Suprapubic skin (tissue), 4 donors: ENCODE measurements around the gene ZNF197. TPM values are rescaled to one million over a fixed set of nuclear protein-coding genes. Genes with fewer than 3 reads are reported as not detected.
"Not testable (repeated sequence)": the region's sequence is repeated elsewhere in the genome, so short reads cannot be mapped to it uniquely, and the experiment has no call there.

Experiments used
- DNase-seq, 2 donors: peaks; one replicate each; pipeline ENCODE4 v3.0.0-alpha.2; 2019; ENCODE audit warnings: low spot score in 2 of 2
- H3K27ac ChIP-seq: fragments of 200-600 bp; sonication (generic); one replicate; pipeline ENCODE4 v1.5.1; 2019
- H3K27me3 ChIP-seq: fragments of 200-600 bp; sonication (generic); one replicate; pipeline ENCODE4 v1.5.1; 2019
- H3K36me3 ChIP-seq: fragments of 200-600 bp; sonication (generic); one replicate; pipeline ENCODE4 v1.5.1; 2019
- H3K4me1 ChIP-seq: fragments of 200-600 bp; sonication (generic); one replicate; pipeline ENCODE4 v1.5.1; 2019
- H3K4me3 ChIP-seq: fragments of 200-600 bp; sonication (generic); one replicate; pipeline ENCODE4 v1.5.1; 2019; ENCODE audit warnings: mild to moderate bottlenecking
- H3K9me3 ChIP-seq: fragments of 200-600 bp; sonication (generic); one replicate; pipeline ENCODE4 v1.5.1; 2019
- CTCF ChIP-seq, 2 donors: fragments of 200-600 bp in 1 of 2; fragments of 450-650 bp in 1 of 2; sonication (generic) in 1 of 2; IDR thresholded peaks; one replicate each; pipeline ENCODE4 v1.5.1; 2016 to 2019; ENCODE audit warnings: antibody characterized with exemption in 2 of 2, mild to moderate bottlenecking in 1 of 2, moderate library complexity in 1 of 2
- EP300 ChIP-seq: sonication (generic); formaldehyde crosslinking; IDR thresholded peaks from one replicate; pipeline ENCODE4 v1.6.1; 2017; ENCODE audit warnings: antibody characterized with exemption
- POLR2A ChIP-seq, 2 donors: fragments of 450-650 bp; IDR thresholded peaks; one replicate each; pipeline ENCODE4 v1.6.1; 2017; ENCODE audit warnings: antibody characterized with exemption in 2 of 2, mild to moderate bottlenecking in 2 of 2, moderate library complexity in 2 of 2
- POLR2AphosphoS5 ChIP-seq, 3 donors: sonication (generic); formaldehyde crosslinking; IDR thresholded peaks; one replicate each; pipeline ENCODE4 v1.6.1; 2017; ENCODE audit warnings: antibody characterized with exemption in 3 of 3
- WGBS: methylation state at CpG from one replicate; pipeline ENCODE4 v1.1.5; 2018; 5-methylcytosine and 5-hydroxymethylcytosine counted together
- total RNA-seq, 4 donors: library from RNA; depleted of rRNA; stranded (reverse); fragments of >200 nt; gene quantifications; one replicate each; pipeline ENCODE4 v1.1.0, GENCODE V29; 2016

The ZNF197 gene
- total RNA-seq, 4 donors from 2014 or later: 10.2 to 17.0 (median 14.9) TPM

- TF ChIP-seq CTCF (IDR thresholded peaks at IDR 0.05): no peak
- TF ChIP-seq EP300: no peak
- no peak for TF ChIP-seq POLR2AphosphoS5 (IDR thresholded peaks at IDR 0.05)
- TF ChIP-seq POLR2A (IDR thresholded peaks at IDR 0.05): no peak
- H3K9me3 ChIP-seq: peaks cover 15% of the 10 kb centered on the region
- no peaks in the 10 kb centered on the region for H3K27me3 ChIP-seq
- H3K36me3 ChIP-seq: peaks cover 12% of the 10 kb centered on the region
- H3K4me3 ChIP-seq: no peak overlapping the region
- H3K4me1 ChIP-seq: no peaks in the 10 kb centered on the region
- no peak for DNase-seq
- H3K27ac ChIP-seq: no peak overlapping the region
- WGBS: 95% methylated on average over 3 of the region's 3 CpGs
These were observed 40.3 kb downstream of the ZNF197 start for GRCh38 chr3:44665173-44665572.

GRCh38 chr3:44666346-44666745, 41.5 kb downstream of the ZNF197 start:
- Histone ChIP-seq H3K27ac (no peak overlapping the region), H3K4me3 (no peak overlapping the region), H3K36me3 (peaks cover under 1% of the 10 kb centered on the region), H3K27me3 (no peaks in the 10 kb centered on the region), H3K9me3 (peaks cover 15% of the 10 kb centered on the region), H3K4me1 (no peaks in the 10 kb centered on the region)
- DNase-seq: no peak
- WGBS: 88% methylated on average over 4 of the region's 4 CpGs
- TF ChIP-seq POLR2AphosphoS5 (IDR thresholded peaks at IDR 0.05): no peak
- TF ChIP-seq CTCF (IDR thresholded peaks at IDR 0.05): no peak
- no peak for TF ChIP-seq EP300
- no peak for TF ChIP-seq POLR2A (IDR thresholded peaks at IDR 0.05)

- H3K4me1 ChIP-seq: no peaks in the 10 kb centered on the region
- H3K36me3 ChIP-seq: no peaks in the 10 kb centered on the region
- WGBS: 87% methylated on average over 6 of the region's 6 CpGs
- DNase-seq: no peak
- H3K4me3 ChIP-seq: no peak overlapping the region
- H3K27me3 ChIP-seq: no peaks in the 10 kb centered on the region
- H3K9me3 ChIP-seq: peaks cover 10% of the 10 kb centered on the region
- TF ChIP-seq POLR2A (IDR thresholded peaks at IDR 0.05) (no peak), CTCF (IDR thresholded peaks at IDR 0.05) (no peak), EP300 (no peak), POLR2AphosphoS5 (IDR thresholded peaks at IDR 0.05) (no peak)
- no peak overlapping the region for H3K27ac ChIP-seq
These were observed 44.9 kb downstream of the ZNF197 start for GRCh38 chr3:44669760-44670159.

GRCh38 chr3:44673466-44673865, 48.6 kb downstream of the ZNF197 start:
- not testable (repeated sequence) for H3K4me1 ChIP-seq
- 91% methylated on average over 8 of the region's 8 CpGs for WGBS

GRCh38 chr3:44674211-44674610, 49.4 kb downstream of the ZNF197 start:
- Histone ChIP-seq H3K9me3 (no peaks in the 10 kb centered on the region), H3K4me1 (no peaks in the 10 kb centered on the region), H3K27ac (no peak overlapping the region), H3K4me3 (no peak overlapping the region), H3K36me3 (no peaks in the 10 kb centered on the region), H3K27me3 (no peaks in the 10 kb centered on the region)
- no peak for TF ChIP-seq CTCF (IDR thresholded peaks at IDR 0.05)
- TF ChIP-seq POLR2A (IDR thresholded peaks at IDR 0.05): no peak
- TF ChIP-seq POLR2AphosphoS5 (IDR thresholded peaks at IDR 0.05): no peak
- TF ChIP-seq EP300: no peak
- no peak for DNase-seq
- 64% methylated on average over 2 of the region's 2 CpGs for WGBS

More at GRCh38 chr3:44673466-44673865, 48.6 kb downstream of the ZNF197 start:
- not testable (repeated sequence) for H3K4me3 ChIP-seq, H3K9me3 ChIP-seq, H3K27ac ChIP-seq, H3K27me3 ChIP-seq, H3K36me3 ChIP-seq, DNase-seq

GRCh38 chr3:44678480-44679116, 53.8 kb downstream of the ZNF197 start:
- WGBS: 92% methylated on average over 5 of the region's 5 CpGs
- H3K4me1 ChIP-seq: no peaks in the 10 kb centered on the region
- no peak overlapping the region for H3K4me3 ChIP-seq
- no peaks in the 10 kb centered on the region for H3K36me3 ChIP-seq
- H3K27ac ChIP-seq: no peak overlapping the region
- H3K27me3 ChIP-seq: no peaks in the 10 kb centered on the region
- no peak for TF ChIP-seq CTCF (IDR thresholded peaks at IDR 0.05)
- no peak for TF ChIP-seq EP300
- TF ChIP-seq POLR2A (IDR thresholded peaks at IDR 0.05): no peak
- no peak for TF ChIP-seq POLR2AphosphoS5 (IDR thresholded peaks at IDR 0.05)
- no peak for DNase-seq
- H3K9me3 ChIP-seq: peaks cover 8% of the 10 kb centered on the region
